ENCODE results near the gene PTPRK.
"Not testable (repeated sequence)": the region's sequence is repeated elsewhere in the genome, so short reads cannot be mapped to it uniquely, and the experiment has no call there.

Gene PTPRK

DNA sequence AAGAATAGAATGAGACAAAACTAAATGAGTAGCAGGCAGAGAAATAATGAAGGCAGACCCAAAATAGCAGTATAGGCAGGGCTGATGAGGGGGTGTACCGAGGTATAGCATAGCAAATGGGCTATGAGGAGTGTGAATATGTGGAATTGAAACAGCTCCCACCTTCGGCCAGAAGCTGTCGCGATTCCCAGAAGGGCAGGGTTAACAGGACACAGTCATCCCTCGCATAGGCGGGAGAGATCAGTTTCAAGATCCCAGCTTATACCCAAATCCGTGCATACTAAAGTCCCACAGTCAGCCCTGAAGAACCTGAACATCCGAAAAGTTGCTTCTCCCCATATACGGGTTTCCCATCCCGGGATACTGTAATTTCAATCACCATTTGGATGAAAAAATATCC, 82.7 kb downstream of the PTPRK start:
- H3K4me3 ChIP-seq (ENCODE audit: low read depth, low read length): no peak overlapping the region
- no peak overlapping the region for H3K9ac ChIP-seq (ENCODE audit: low read length)
- H3K4me1 ChIP-seq (ENCODE audit: control insufficient read depth, insufficient read depth, low read length): peaks cover 37% of the 10 kb centered on the region
- H3K27me3 ChIP-seq (ENCODE audit: control insufficient read depth, insufficient read depth, low read length): no peaks in the 10 kb centered on the region
- H3K9me3 ChIP-seq (ENCODE audit: control insufficient read depth, insufficient read depth, low read depth, low read length): no peaks in the 10 kb centered on the region
- H3K27ac ChIP-seq (ENCODE audit: low read depth, low read length): no peak overlapping the region
- no peaks in the 10 kb centered on the region for H3K36me3 ChIP-seq (ENCODE audit: control insufficient read depth, insufficient read depth, low read length)

- peaks cover 39% of the 10 kb centered on the region for H3K4me1 ChIP-seq (ENCODE audit: control insufficient read depth, insufficient read depth, low read length)
- not testable (repeated sequence) for H3K9me3 ChIP-seq (ENCODE audit: control insufficient read depth, insufficient read depth, low read depth, low read length); H3K36me3 ChIP-seq (ENCODE audit: control insufficient read depth, insufficient read depth, low read length); H3K9ac ChIP-seq (ENCODE audit: low read length); H3K4me3 ChIP-seq (ENCODE audit: low read depth, low read length); H3K27ac ChIP-seq (ENCODE audit: low read depth, low read length); H3K27me3 ChIP-seq (ENCODE audit: control insufficient read depth, insufficient read depth, low read length)
Measured at GRCh38 chr6:128434752-128435151, 85.6 kb downstream of the PTPRK start.

GRCh38 chr6:128432394-128432793, 88.0 kb downstream of the PTPRK start:
- no peaks in the 10 kb centered on the region for H3K27me3 ChIP-seq (ENCODE audit: control insufficient read depth, insufficient read depth, low read length)
- H3K4me3 ChIP-seq (ENCODE audit: low read depth, low read length): no peak overlapping the region
- H3K4me1 ChIP-seq (ENCODE audit: control insufficient read depth, insufficient read depth, low read length): peaks cover 23% of the 10 kb centered on the region; the same call in 1 of the 2 replicates
- H3K36me3 ChIP-seq (ENCODE audit: control insufficient read depth, insufficient read depth, low read length): no peaks in the 10 kb centered on the region
- no peaks in the 10 kb centered on the region for H3K9me3 ChIP-seq (ENCODE audit: control insufficient read depth, insufficient read depth, low read depth, low read length)
- H3K9ac ChIP-seq (ENCODE audit: low read length): no peak overlapping the region
- H3K27ac ChIP-seq (ENCODE audit: low read depth, low read length): no peak overlapping the region

DNA sequence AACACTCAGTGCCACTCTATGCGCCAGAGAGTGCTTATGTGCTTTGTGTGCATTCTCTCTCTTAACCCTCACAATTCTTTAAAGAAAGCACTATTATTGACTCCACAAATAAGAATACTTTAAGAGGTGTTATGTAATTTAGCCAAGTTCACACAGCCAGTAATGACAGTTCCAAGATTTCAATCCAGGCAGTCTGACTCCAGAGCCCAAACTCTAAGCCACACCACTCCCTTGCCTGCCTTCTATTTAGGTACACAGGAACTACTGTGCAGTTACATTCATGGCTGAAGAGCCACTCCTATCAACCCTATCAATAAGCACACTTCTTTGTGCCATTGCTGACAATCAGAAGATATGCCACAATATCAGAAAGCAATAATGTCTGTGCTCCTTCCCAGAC, 93.3 kb downstream of the PTPRK start:
- H3K9ac ChIP-seq (ENCODE audit: low read length): no peak overlapping the region

DNA sequence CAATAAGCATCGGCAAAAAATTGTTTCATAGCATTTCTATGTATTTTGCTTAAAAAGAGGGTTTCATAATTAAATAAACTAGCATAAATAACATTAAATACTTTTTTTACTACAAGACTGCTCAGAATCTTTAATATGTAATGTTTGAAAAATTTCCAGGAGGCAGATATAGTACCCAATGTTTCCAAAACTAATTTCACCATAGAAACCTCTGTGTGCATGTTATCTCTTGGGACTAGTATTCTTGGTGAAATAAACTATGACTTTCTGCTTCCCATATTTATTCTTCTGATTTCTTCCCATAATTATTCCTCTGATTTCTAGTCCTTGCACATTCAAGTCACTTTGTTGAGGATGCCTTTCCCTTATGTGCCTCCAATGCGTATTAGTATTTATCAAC, 94.5 kb downstream of the PTPRK start:
- H3K9me3 ChIP-seq (ENCODE audit: control insufficient read depth, insufficient read depth, low read depth, low read length): no peaks in the 10 kb centered on the region
- H3K36me3 ChIP-seq (ENCODE audit: control insufficient read depth, insufficient read depth, low read length): no peaks in the 10 kb centered on the region
- H3K27ac ChIP-seq (ENCODE audit: low read depth, low read length): no peak overlapping the region
- no peaks in the 10 kb centered on the region for H3K27me3 ChIP-seq (ENCODE audit: control insufficient read depth, insufficient read depth, low read length)
- no peak overlapping the region for H3K9ac ChIP-seq (ENCODE audit: low read length)
- no peak overlapping the region for H3K4me3 ChIP-seq (ENCODE audit: low read depth, low read length)
- H3K4me1 ChIP-seq (ENCODE audit: control insufficient read depth, insufficient read depth, low read length): peaks cover 4% of the 10 kb centered on the region; the same call in 1 of the 2 replicates

More for the DNA sequence above, 93.3 kb downstream of the PTPRK start:
- Histone ChIP-seq H3K9me3 (ENCODE audit: control insufficient read depth, insufficient read depth, low read depth, low read length) (no peaks in the 10 kb centered on the region), H3K4me1 (ENCODE audit: control insufficient read depth, insufficient read depth, low read length) (peaks cover 15% of the 10 kb centered on the region; the same call in 1 of the 2 replicates), H3K36me3 (ENCODE audit: control insufficient read depth, insufficient read depth, low read length) (no peaks in the 10 kb centered on the region), H3K27me3 (ENCODE audit: control insufficient read depth, insufficient read depth, low read length) (no peaks in the 10 kb centered on the region), H3K4me3 (ENCODE audit: low read depth, low read length) (no peak overlapping the region), H3K27ac (ENCODE audit: low read depth, low read length) (no peak overlapping the region)

- 0 out of 2 replicates have a peak, but pooled peaks cover 3% of the 10 kb centered on the region for H3K9me3 ChIP-seq (ENCODE audit: control insufficient read depth, insufficient read depth, low read depth, low read length)
- H3K27me3 ChIP-seq (ENCODE audit: control insufficient read depth, insufficient read depth, low read length): no peaks in the 10 kb centered on the region
- H3K27ac ChIP-seq (ENCODE audit: low read depth, low read length): no peak overlapping the region
- H3K9ac ChIP-seq (ENCODE audit: low read length): no peak overlapping the region
- H3K36me3 ChIP-seq (ENCODE audit: control insufficient read depth, insufficient read depth, low read length): no peaks in the 10 kb centered on the region
- H3K4me3 ChIP-seq (ENCODE audit: low read depth, low read length): no peak overlapping the region
- H3K4me1 ChIP-seq (ENCODE audit: control insufficient read depth, insufficient read depth, low read length): no peaks in the 10 kb centered on the region
Measured at GRCh38 chr6:128422871-128423270, 97.5 kb downstream of the PTPRK start.

DNA sequence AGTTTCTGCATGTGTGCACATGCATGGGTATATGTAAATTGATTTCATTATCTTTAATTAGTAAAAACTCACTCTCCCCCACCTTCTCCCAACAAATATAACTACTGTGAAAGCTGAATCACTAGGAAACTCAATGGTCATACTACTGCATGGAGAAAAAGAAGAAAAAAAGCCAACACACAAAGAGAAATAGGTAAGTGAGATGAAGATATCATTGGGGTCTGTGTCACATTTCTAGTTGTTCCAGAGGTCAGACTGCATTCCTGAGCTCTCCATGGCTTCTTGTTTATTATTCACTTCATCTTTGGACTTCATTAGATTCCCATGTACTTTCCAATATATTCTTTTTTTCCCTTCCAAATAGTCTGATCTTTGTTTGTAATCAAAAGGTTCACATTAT, 98.2 kb downstream of the PTPRK start:
- no peak overlapping the region for H3K9ac ChIP-seq (ENCODE audit: low read length)
- no peak overlapping the region for H3K4me3 ChIP-seq (ENCODE audit: low read depth, low read length)
- H3K36me3 ChIP-seq (ENCODE audit: control insufficient read depth, insufficient read depth, low read length): no peaks in the 10 kb centered on the region
- no peak overlapping the region for H3K27ac ChIP-seq (ENCODE audit: low read depth, low read length)
- H3K9me3 ChIP-seq (ENCODE audit: control insufficient read depth, insufficient read depth, low read depth, low read length): 0 out of 2 replicates have a peak, but pooled peaks cover 3% of the 10 kb centered on the region
- H3K4me1 ChIP-seq (ENCODE audit: control insufficient read depth, insufficient read depth, low read length): no peaks in the 10 kb centered on the region
- no peaks in the 10 kb centered on the region for H3K27me3 ChIP-seq (ENCODE audit: control insufficient read depth, insufficient read depth, low read length)

GRCh38 chr6:128421788-128422187, 98.6 kb downstream of the PTPRK start:
- Histone ChIP-seq H3K27me3 (ENCODE audit: control insufficient read depth, insufficient read depth, low read length) (no peaks in the 10 kb centered on the region), H3K9ac (ENCODE audit: low read length) (no peak overlapping the region), H3K4me3 (ENCODE audit: low read depth, low read length) (no peak overlapping the region), H3K36me3 (ENCODE audit: control insufficient read depth, insufficient read depth, low read length) (no peaks in the 10 kb centered on the region), H3K4me1 (ENCODE audit: control insufficient read depth, insufficient read depth, low read length) (no peaks in the 10 kb centered on the region), H3K27ac (ENCODE audit: low read depth, low read length) (no peak overlapping the region), H3K9me3 (ENCODE audit: control insufficient read depth, insufficient read depth, low read depth, low read length) (0 out of 2 replicates have a peak, but pooled peaks cover 3% of the 10 kb centered on the region)

DNA sequence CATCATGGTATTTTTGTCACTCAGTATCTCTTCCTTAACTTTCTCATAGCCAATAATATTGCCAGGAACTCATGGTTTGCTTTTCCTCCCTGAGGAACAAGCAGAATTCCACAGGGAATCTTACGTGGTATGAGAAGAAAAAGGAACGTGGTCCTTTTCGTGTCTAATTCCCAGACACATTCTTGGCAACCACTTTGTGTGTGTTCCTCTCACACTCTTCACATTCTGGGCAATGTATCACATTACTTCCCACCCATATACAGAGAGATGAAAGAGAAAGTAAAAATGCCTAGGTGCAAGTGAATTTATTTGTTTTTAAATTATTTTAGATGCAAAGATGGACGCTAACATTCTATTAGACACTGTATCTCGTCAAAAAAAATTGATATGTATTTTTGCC, 102.7 kb downstream of the PTPRK start:
- no peak overlapping the region for H3K4me3 ChIP-seq (ENCODE audit: low read depth, low read length)
- no peaks in the 10 kb centered on the region for H3K4me1 ChIP-seq (ENCODE audit: control insufficient read depth, insufficient read depth, low read length)
- H3K9ac ChIP-seq (ENCODE audit: low read length): no peak overlapping the region
- H3K36me3 ChIP-seq (ENCODE audit: control insufficient read depth, insufficient read depth, low read length): no peaks in the 10 kb centered on the region
- H3K9me3 ChIP-seq (ENCODE audit: control insufficient read depth, insufficient read depth, low read depth, low read length): 0 out of 2 replicates have a peak, but pooled peaks cover 3% of the 10 kb centered on the region
- no peak overlapping the region for H3K27ac ChIP-seq (ENCODE audit: low read depth, low read length)
- no peaks in the 10 kb centered on the region for H3K27me3 ChIP-seq (ENCODE audit: control insufficient read depth, insufficient read depth, low read length)

- Histone ChIP-seq H3K36me3 (ENCODE audit: control insufficient read depth, insufficient read depth, low read length) (no peaks in the 10 kb centered on the region), H3K4me3 (ENCODE audit: low read depth, low read length) (no peak overlapping the region), H3K27me3 (ENCODE audit: control insufficient read depth, insufficient read depth, low read length) (no peaks in the 10 kb centered on the region), H3K27ac (ENCODE audit: low read depth, low read length) (no peak overlapping the region), H3K9me3 (ENCODE audit: control insufficient read depth, insufficient read depth, low read depth, low read length) (0 out of 2 replicates have a peak, but pooled peaks cover 3% of the 10 kb centered on the region), H3K4me1 (ENCODE audit: control insufficient read depth, insufficient read depth, low read length) (peaks cover 7% of the 10 kb centered on the region), H3K9ac (ENCODE audit: low read length) (no peak overlapping the region)
Measured at GRCh38 chr6:128415387-128415786, 105.0 kb downstream of the PTPRK start.

- no peak overlapping the region for H3K4me3 ChIP-seq (ENCODE audit: low read depth, low read length)
- H3K4me1 ChIP-seq (ENCODE audit: control insufficient read depth, insufficient read depth, low read length): peaks cover 9% of the 10 kb centered on the region
- no peak overlapping the region for H3K27ac ChIP-seq (ENCODE audit: low read depth, low read length)
- H3K9me3 ChIP-seq (ENCODE audit: control insufficient read depth, insufficient read depth, low read depth, low read length): 0 out of 2 replicates have a peak, but pooled peaks cover 3% of the 10 kb centered on the region
- no peaks in the 10 kb centered on the region for H3K36me3 ChIP-seq (ENCODE audit: control insufficient read depth, insufficient read depth, low read length)
- H3K27me3 ChIP-seq (ENCODE audit: control insufficient read depth, insufficient read depth, low read length): no peaks in the 10 kb centered on the region
- H3K9ac ChIP-seq (ENCODE audit: low read length): no peak overlapping the region
Measured at GRCh38 chr6:128414943-128415342, 105.5 kb downstream of the PTPRK start.

GRCh38 chr6:128413291-128413690, 107.1 kb downstream of the PTPRK start:
- no peaks in the 10 kb centered on the region for H3K36me3 ChIP-seq (ENCODE audit: control insufficient read depth, insufficient read depth, low read length)
- no peaks in the 10 kb centered on the region for H3K27me3 ChIP-seq (ENCODE audit: control insufficient read depth, insufficient read depth, low read length)
- H3K27ac ChIP-seq (ENCODE audit: low read depth, low read length): no peak overlapping the region
- H3K9me3 ChIP-seq (ENCODE audit: control insufficient read depth, insufficient read depth, low read depth, low read length): 0 out of 2 replicates have a peak, but pooled peaks cover 2% of the 10 kb centered on the region
- H3K9ac ChIP-seq (ENCODE audit: low read length): no peak overlapping the region
- H3K4me3 ChIP-seq (ENCODE audit: low read depth, low read length): no peak overlapping the region
- H3K4me1 ChIP-seq (ENCODE audit: control insufficient read depth, insufficient read depth, low read length): peaks cover 9% of the 10 kb centered on the region

All from HUES6 (cell line).